GM18858 (cell line): ENCODE measurements around the gene CAPN1.
"Not testable (repeated sequence)": the region's sequence is repeated elsewhere in the genome, so short reads cannot be mapped to it uniquely, and the experiment has no call there.

ENCODE experiments used
- ATAC-seq: cut with Tn5 transposase; IDR thresholded peaks from one replicate; pipeline ENCODE4 v1.9.1; 2021; ENCODE audit not compliant: unreplicated experiment

The CAPN1 gene

DNA sequence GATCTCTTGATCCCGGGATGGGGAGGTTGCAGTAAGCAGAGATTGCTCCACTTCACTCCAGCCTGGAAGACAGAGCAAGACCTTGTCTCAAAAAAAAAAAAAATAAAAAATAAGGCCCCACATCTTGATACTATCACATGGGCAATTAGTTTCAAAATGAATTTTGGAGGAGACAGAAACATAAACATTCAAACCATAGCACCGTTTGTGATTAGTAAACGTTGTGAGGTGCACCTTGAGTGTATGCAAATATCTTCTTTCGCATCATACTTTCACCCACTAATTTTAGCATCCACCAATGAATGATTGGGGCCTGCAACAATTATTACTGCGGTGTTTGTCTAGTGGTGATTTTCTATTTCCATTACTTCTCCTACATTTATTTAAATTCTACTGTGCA lies 22.7 kb upstream of the CAPN1 start:
- ATAC-seq = no peak

DNA sequence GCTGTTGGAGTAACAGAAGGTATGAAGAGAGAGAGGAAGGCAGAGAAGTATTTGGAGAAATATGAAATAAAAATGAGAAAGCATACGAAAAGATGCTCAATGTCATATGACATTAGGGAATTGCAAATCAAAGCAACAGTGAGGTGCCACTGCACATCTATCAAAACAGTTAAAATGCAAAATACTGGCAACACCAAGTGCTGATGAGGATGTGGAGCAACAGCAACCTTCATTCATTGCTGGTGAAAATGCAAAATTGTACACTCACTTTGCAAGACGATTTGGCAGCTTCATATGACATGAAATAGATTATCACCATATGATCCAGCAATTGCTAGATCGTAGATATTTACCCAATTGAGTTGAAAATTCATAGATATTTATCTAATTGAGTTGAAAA lies 21.1 kb upstream of the CAPN1 start:
- ATAC-seq = no peak

DNA sequence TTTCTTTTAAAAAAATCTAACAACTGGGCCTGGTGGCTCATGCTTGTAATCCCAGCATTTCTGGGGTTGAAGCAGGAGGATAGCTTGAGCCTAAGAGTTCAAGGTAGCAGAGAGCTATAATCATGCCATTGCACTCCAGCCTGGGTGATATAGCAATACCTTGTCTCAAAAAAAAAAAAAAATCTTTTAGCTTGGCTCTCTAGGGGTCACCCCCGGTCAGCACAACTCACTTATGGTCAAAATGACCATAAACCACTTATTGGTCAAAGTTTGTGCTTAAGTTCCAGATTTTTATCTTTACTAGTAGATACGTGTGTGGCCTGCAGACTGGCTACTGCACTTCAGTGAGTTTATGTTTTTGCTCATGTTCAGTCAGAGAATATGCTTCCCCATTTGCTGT lies 18.0 kb upstream of the CAPN1 start:
- ATAC-seq = no peak

DNA sequence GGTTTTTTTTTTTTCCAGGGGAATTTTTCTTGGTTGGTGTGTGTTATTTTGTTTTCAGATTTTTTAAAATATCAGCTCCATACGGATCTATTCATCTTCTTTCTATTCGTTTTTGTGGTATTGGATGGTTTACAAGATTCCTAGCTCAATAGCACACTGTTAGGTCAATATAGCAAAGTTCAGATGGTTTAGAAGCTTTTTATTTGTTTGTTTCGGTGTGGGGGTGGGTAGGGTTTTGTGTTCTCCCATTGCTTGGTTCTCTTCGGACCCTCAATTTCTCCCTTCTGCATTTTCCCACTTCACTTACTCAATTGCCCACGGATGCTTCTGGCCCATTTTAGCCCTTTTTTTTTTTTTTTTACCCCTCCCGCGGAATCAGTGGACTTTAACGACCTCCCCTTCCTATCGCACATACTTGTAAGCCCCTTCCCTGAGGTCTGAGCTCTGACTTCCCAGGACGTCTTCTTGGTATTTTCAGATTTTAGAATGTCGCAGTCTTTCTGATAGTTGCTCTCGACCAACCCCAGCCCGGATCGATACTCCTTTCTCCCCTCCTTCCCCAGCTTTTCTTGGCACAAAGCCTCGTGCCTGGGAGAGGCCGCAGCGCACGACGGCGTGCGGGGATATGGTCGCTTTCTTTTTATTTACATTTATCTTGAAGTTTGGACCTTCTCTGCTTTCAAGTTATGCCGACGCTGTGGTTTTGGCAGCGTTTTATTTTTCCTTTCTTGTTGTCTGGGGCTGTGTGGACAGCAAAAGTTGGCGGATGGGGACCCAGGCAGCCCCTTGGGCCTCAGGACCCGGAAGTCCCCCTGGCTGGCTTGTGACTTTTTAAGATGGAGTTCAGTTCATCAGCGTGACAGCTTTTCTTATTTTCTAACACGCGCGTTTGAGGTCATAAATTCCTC lies 16.1 kb upstream of the CAPN1 start:
- ATAC-seq = no peak

DNA sequence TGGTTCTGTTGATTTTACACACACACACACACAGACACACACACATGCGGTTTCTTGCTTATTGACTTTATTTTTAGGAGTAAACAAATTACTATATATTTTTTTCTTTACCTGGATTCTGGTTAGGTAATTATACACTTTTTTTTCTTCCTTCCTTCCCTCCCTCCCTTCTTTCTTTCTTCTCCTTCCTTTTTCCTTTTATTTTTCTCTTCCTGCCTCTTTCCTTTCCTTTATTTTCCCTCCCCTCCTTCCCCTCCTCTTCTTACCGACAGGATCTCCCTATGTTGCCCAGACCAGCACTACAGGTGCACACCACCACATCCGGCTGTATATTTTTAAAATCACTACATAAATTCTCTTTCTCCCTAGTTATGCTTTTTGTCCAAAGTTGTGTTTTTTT lies 14.8 kb upstream of the CAPN1 start:
- no peak for ATAC-seq

DNA sequence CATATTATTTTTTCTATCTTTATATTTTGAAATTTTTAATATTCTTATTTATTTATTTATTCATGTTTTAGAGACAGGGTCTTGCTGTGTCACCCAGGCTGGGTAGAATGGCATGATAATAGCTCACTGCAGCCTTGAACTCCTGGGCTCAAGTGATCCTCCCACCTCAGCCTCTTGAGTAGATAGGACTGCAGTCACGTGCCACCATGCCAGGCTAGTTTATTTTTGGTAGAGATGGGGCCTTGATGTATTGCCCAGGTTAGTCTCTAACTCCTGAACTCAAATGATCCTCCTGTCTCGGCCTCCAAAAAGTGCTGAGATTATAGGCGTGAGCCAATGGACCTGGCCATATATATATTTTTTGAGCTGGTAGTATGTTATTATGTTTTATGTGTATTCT lies 14.1 kb upstream of the CAPN1 start:
- ATAC-seq = no peak

DNA sequence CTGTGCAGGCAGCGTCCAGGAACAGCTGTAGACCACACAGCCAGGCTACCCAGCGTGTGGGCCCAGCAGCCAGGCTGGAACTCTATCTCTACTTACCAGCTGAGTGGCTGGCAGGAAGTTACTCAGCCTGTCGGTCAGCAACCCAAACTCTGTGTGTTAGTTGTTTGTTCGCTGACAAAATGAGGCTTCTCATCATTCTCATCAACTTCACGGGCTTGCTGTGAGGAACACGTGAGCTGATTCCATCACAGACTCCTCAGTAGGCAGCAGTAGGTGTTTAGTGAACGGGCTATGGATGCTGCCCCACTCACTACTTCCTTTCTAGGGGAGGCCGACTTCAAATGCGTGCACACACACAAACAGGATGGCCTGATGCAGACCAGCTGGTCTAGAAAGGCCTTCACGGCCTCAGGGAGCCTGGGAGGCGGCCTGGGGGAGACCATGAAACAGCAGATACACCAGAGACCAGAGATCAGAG lies 12.5 kb upstream of the CAPN1 start:
- no peak for ATAC-seq

DNA sequence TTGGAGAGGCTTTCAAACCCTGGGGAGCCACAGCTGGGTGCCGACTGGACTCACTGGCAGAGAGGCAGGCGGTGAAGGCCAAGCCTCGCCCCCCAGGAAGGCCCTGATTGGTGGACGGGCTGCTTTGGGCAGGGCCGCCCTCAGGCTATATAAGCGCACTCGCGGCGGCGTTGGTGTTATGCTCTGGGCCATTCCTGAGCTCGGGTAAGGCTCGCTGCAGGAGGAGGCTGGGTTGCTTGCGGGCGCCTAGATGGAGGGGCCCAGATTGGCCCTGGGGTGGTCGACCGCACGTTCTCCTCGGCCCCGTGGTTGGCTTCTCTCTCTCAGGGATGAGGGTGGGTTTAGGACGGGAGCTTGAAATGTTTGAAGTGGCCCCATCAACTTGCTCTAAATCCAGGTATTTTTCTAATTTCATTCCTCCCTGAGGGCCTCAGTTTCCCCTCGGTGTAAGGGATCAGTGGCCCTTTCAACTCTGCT lies 11.6 kb upstream of the CAPN1 start, which contains the start of gene SPDYC:
TSS of gene SPDYC (plus strand) at position 176 of the 477 bp plus-strand sequence. CDS start 1,125 bp downstream, outside the sequence.
- ATAC-seq = no peak

DNA sequence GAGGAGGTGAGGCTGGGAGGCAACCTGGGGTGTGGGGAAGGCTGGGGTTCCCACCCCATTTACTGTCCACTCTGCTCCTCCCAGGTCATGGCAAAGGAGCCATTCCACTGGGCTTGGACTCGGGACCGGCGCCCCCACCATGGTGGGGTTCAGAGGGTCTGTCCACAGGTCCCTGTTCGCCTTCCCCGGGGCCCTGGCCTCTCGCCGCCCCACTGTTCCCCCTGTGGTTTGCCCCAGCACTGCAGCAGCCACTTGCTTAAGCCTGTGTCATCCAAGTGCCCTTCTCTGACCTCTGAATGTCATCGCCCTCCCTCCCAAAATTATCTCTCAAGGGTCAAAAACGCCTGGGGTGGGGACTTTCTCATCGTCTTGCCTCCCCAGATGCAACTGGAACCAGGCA lies 9.1 kb upstream of the CAPN1 start:
- ATAC-seq = no peak

DNA sequence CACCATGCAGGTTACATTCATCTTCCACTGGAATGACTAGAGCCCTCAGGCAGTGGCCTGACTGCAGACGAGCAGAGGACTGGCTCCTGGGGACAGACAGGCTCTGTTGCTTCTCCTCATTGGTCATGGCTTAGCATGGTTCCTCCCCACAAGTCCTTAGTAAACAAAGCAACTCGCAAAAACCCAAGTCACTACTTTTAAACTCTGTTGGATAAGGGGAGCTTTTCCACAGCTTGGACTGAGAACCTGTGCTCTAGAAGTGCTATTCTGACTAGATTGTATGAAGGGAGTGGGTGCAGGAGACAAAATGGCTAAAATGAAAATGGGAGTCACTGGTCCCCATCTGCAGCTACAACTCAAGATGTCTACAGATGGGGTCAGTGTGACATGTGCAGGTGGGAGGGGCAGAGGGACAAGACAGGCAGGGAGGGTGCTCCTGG lies 7.1 kb upstream of the CAPN1 start:
- not testable (repeated sequence) for ATAC-seq

DNA sequence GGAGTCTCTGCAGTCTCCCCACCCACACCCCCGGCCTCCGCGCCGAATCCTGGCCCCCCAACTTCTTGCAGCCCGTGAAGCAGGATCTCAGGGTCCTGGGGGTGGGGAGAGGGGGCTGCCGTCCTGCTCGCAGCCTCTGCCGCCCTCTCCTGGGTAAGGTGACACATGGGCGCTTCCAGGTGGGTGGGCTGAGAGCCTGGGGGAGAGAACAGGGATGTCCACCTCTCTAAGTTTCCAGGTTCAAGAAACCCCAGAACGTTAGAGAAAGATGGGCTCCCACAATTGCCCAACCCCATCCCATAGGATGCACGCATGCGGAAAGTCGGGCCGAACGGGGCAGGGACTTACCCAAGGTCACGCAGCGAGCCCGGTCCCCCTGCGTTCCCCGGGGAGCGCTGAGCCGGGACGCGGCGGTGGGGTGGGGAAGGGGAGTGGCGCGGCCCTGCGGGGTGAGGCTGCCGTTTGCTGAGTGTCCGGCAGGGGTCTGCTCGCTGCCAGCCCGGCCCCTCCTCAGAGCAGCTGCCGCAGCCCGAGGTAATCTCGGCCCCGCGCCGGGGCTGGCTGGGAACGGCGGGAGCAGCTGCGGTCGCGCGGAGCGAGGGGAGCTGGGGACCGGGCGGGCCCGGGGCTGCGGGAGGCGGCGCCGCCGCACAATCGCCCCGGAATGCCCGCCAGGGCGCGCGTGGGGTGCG lies 705 bp upstream of the CAPN1 start:
- no peak for ATAC-seq

DNA sequence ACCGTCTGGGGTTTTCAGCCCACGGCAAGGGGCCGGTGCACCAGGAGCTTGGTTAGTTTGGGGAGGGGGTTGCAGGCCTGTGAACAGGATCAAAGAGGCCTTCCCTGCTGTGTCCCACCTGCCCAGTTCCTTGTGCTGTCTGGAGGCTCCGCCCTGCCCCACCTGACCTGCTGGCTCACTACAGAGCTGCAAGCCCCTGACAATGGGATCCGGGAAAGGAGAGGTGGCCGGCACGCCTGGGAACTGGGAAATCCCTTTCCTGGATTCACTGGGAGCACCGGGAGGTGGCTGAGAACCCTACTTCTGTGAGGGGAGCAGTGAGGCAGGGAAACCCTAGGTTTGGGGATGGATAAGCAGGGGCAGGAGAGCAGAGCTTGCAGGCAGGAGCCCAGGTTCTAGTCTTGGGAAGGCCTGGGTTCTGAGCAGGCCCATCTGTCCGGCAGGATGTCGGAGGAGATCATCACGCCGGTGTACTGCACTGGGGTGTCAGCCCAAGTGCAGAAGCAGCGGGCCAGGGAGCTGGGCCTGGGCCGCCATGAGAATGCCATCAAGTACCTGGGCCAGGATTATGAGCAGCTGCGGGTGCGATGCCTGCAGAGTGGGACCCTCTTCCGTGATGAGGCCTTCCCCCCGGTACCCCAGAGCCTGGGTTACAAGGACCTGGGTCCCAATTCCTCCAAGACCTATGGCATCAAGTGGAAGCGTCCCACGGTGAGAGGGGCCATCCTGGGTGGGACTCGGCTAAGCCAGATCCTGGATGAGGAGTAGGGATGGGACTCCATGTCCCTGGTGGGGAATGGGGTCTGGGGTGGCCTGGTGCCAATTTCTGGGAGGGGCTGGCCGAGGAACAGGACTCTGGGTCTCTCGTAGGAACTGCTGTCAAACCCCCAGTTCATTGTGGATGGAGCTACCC lies 786 bp downstream of the CAPN1 start:
- ATAC-seq = no peak

DNA sequence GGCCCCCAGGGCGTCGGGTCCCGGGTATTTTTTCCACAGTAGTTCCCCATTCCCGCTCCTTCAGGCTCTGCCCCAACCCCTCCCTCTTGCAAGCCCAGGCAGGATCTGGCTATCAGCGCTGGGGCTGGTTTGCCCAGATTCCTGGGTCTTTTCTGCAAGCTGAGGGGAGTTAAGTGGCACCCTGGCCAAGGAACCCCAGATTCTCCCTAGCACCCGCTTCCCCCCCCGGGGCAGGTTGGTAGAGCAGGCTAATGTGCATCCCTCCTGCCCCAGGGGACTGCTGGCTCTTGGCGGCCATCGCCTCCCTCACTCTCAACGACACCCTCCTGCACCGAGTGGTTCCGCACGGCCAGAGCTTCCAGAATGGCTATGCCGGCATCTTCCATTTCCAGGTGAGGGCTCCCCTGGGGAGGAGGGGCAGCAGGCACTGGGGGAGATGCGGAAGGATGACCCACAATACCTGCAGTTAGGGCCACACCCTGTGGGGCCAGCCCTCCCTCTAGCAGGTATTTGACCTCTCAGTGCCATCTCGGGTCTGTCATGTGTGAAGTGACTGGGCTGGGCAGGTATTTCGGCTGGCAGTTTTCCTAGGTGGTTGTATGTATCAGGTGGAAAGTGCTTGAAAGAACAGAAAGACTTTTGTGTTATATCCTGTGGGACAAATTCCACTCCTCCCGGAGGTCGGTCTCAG lies 1.6 kb downstream of the CAPN1 start:
- ATAC-seq = no peak

DNA sequence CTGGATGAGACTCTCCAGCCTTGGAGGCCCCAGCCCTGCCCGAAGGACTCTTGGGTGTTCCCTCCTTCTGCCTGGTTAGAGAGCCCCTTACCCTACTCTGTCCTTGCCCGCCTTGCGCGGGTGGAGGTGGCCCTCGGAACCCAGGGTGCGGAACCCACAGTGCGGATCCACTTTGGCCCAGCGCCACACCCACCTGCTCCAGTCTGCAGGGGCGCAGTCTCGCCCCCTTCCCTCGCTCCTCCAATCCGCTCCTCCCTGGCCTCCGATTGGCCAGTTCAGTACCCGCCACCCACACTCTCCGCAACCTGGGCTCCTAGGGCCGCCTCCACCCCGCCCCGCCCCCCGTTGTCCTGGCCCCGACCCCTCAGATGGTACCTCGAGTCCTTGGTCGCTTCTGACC lies 2.4 kb downstream of the CAPN1 start:
- ATAC-seq = no peak

DNA sequence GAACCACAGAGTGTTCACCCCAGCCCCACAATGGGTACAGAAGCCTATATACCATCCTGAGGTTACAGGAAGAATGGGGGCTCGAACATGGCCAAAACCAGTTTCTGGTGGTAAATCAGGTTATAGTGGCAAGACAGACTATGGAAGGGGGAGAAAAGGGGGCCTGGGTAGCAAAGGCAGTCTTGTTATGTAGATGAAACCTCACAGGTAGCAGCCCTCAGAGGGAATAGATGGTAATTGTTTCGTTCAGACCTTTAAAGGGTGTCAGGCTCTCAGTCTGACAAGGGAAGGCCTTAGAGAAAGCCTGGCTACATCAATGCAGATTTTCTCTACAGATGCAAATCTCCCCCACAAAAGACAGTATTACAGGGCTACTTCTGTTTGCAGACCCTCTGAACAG lies 3.4 kb downstream of the CAPN1 start:
- ATAC-seq = no peak

DNA sequence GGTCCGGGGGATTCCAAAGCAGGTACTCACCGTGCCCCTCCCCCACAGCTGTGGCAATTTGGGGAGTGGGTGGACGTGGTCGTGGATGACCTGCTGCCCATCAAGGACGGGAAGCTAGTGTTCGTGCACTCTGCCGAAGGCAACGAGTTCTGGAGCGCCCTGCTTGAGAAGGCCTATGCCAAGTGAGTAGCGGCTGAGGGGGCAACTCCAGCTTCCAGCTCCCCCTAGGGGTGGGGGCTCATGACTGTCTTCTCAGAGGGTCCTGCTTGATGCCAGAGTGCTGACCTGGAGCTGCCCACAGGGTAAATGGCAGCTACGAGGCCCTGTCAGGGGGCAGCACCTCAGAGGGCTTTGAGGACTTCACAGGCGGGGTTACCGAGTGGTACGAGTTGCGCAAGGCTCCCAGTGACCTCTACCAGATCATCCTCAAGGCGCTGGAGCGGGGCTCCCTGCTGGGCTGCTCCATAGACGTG lies 4.2 kb downstream of the CAPN1 start:
- no peak for ATAC-seq

DNA sequence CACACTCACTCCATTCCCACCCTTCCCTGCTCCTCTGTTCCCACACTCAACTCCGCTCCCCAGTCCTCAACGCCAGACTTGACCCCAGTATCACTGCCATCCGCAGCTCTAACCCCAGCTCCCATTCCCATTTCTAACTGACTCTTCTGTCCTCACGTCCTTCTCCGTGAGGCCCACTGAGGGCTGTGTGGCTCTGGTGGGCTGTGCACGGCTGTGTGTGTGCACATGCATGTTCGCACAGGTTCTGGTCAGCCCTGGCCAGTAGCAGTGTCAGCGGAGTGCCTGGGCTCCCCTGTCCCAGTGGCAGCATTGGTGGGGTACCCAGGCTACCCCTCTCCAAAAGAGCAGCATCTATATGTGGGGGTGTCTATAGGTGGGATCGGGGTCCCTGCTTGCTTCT lies 5.0 kb downstream of the CAPN1 start:
- no peak for ATAC-seq

DNA sequence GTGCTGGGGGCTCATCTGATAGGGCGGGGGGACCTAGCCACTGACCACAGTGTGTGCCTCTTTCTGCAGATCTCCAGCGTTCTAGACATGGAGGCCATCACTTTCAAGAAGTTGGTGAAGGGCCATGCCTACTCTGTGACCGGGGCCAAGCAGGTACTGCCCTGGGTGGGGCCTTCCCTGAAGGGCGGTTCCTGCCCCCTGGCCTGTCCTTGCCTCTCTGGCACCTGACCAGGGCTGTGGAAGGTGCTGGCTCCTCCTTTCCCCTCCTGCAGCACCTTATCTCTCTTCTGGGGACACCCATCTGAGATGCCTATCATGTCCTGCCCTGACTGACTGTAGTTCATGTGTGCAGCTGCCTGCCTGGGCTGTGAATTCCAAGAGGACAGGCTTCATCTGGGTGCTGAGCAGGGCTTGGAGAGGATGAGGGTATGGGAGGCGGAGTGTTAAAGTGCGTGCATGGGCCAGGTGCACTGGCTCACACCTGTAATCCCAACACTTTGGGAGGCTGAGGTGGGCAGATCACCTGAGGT lies 5.5 kb downstream of the CAPN1 start:
- ATAC-seq = no peak

DNA sequence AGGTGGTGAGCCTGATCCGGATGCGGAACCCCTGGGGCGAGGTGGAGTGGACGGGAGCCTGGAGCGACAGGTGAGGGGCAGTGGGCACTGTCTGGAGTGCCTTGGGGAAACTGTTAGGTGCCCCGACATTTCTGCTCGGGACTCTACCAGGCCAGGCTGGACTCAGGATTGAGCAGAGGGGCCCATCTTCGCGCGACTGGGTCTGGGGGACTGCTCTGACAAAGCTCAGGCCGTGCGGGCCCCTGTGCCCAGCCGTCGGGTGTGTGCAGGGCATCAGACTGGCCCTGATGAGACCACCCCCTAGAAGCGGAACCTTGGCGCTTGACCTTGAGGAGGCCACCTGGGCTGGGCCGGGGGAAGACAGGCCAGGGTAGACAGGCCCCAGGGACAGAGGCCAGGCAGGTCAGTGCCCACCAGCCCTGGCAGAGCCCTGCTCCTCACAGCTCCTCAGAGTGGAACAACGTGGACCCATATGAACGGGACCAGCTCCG lies 6.3 kb downstream of the CAPN1 start:
- no peak for ATAC-seq

DNA sequence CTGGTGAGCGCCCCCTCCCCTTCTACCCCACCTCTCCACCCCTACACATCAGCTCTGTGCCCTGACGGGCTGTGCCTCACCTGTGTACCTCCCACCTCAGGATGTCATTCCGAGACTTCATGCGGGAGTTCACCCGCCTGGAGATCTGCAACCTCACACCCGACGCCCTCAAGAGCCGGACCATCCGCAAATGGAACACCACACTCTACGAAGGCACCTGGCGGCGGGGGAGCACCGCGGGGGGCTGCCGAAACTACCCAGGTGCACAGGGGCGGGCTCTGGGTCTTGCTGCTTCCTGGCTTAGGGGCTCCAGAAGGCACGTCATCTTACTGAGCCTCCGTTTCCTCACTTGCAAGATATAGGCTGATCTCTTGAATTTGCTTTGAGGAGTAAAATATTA lies 6.8 kb downstream of the CAPN1 start:
- no peak for ATAC-seq
